ENCODE data around the gene PLAU. TPM values are rescaled to one million over a fixed set of nuclear protein-coding genes. Genes with fewer than 3 reads are reported as not detected.

PLAU gene
- total RNA-seq, 1 donor from 2014 or later: 19.5 TPM

- Mint-ChIP-seq H3K4me1 (ENCODE audit: unreplicated experiment) (no peaks in the 10 kb centered on the region), H3K27ac (ENCODE audit: unreplicated experiment) (no peak overlapping the region), H3K27me3 (ENCODE audit: unreplicated experiment) (peaks cover 4% of the 10 kb centered on the region), H3K36me3 (ENCODE audit: low read depth, unreplicated experiment) (no peaks in the 10 kb centered on the region), H3K9me3 (ENCODE audit: unreplicated experiment) (no peaks in the 10 kb centered on the region), H3K4me3 (ENCODE audit: unreplicated experiment) (no peak overlapping the region)
- TF ChIP-seq CTCF (IDR thresholded peaks at IDR 0.05; ENCODE audit: unreplicated experiment): no peak
- no peak for DNase-seq (ENCODE audit: low spot score)
Observed at GRCh38 chr10:73946253-73947145, 35.6 kb downstream of the PLAU start.

GRCh38 chr10:73948947-73949633 lies 38.2 kb downstream of the PLAU start:
- H3K27ac Mint-ChIP-seq (ENCODE audit: unreplicated experiment): no peak overlapping the region
- peaks cover 2% of the 10 kb centered on the region for H3K27me3 Mint-ChIP-seq (ENCODE audit: unreplicated experiment)
- no peak for DNase-seq (ENCODE audit: low spot score)

GRCh38 chr10:73950155-73950948 lies 39.4 kb downstream of the PLAU start:
- no peak for TF ChIP-seq CTCF (IDR thresholded peaks at IDR 0.05; ENCODE audit: unreplicated experiment)

More at GRCh38 chr10:73948947-73949633, 38.2 kb downstream of the PLAU start:
- Mint-ChIP-seq H3K9me3 (ENCODE audit: unreplicated experiment) (no peaks in the 10 kb centered on the region), H3K4me3 (ENCODE audit: unreplicated experiment) (no peak overlapping the region), H3K36me3 (ENCODE audit: low read depth, unreplicated experiment) (no peaks in the 10 kb centered on the region), H3K4me1 (ENCODE audit: unreplicated experiment) (no peaks in the 10 kb centered on the region)
- TF ChIP-seq CTCF (IDR thresholded peaks at IDR 0.05; ENCODE audit: unreplicated experiment): no peak

GRCh38 chr10:73953665-73954064 lies 42.7 kb downstream of the PLAU start:
- Mint-ChIP-seq H3K9me3 (ENCODE audit: unreplicated experiment) (no peaks in the 10 kb centered on the region), H3K27ac (ENCODE audit: unreplicated experiment) (no peak overlapping the region), H3K4me3 (ENCODE audit: unreplicated experiment) (no peak overlapping the region), H3K4me1 (ENCODE audit: unreplicated experiment) (peaks cover 6% of the 10 kb centered on the region), H3K27me3 (ENCODE audit: unreplicated experiment) (peaks cover 2% of the 10 kb centered on the region), H3K36me3 (ENCODE audit: low read depth, unreplicated experiment) (no peaks in the 10 kb centered on the region)
- TF ChIP-seq CTCF (IDR thresholded peaks at IDR 0.05; ENCODE audit: unreplicated experiment): no peak
- no peak for DNase-seq (ENCODE audit: low spot score)

More at GRCh38 chr10:73950155-73950948, 39.4 kb downstream of the PLAU start:
- Mint-ChIP-seq H3K27ac (ENCODE audit: unreplicated experiment) (no peak overlapping the region), H3K4me1 (ENCODE audit: unreplicated experiment) (no peaks in the 10 kb centered on the region), H3K4me3 (ENCODE audit: unreplicated experiment) (no peak overlapping the region), H3K36me3 (ENCODE audit: low read depth, unreplicated experiment) (no peaks in the 10 kb centered on the region), H3K9me3 (ENCODE audit: unreplicated experiment) (no peaks in the 10 kb centered on the region), H3K27me3 (ENCODE audit: unreplicated experiment) (peaks cover 2% of the 10 kb centered on the region)
- DNase-seq (ENCODE audit: low spot score): no peak

Measured in endothelial cell (in vitro differentiated cells).